CD4-positive, alpha-beta T cell treated with Interleukin-2 at 100 ng/mL for 4 hours (primary cell): Measurements from ENCODE around the gene MUC15.
"Not testable (repeated sequence)": the region's sequence is repeated elsewhere in the genome, so short reads cannot be mapped to it uniquely, and the experiment has no call there.

Experiments used
- DNase-seq: peaks from one replicate; pipeline ENCODE4 v3.0.0-alpha.2; 2020; ENCODE audit warnings: low spot score

Gene MUC15

GRCh38 chr11:26571861-26572654 is at the start of gene MUC15:
Gene MUC15 (minus strand): TSS chr11:26572263. CDS start chr11:26567094, 5,169 bp downstream.
- DNase-seq = no peak

GRCh38 chr11:26621132-26621531 is 49.1 kb upstream of the MUC15 start:
- DNase-seq = no peak

GRCh38 chr11:26620282-26621045 is 48.4 kb upstream of the MUC15 start:
- DNase-seq = no peak

GRCh38 chr11:26618441-26618840 is 46.4 kb upstream of the MUC15 start:
- DNase-seq = no peak

- DNase-seq = no peak
These were observed 41.7 kb upstream of the MUC15 start for GRCh38 chr11:26613759-26614158.

- no peak for DNase-seq
These were observed 36.6 kb upstream of the MUC15 start for GRCh38 chr11:26608507-26609146.

- no peak for DNase-seq
These were observed 35.9 kb upstream of the MUC15 start for GRCh38 chr11:26607725-26608506.

- DNase-seq = no peak
These were observed 27.9 kb upstream of the MUC15 start for GRCh38 chr11:26599876-26600434.

GRCh38 chr11:26599425-26599824 is 27.4 kb upstream of the MUC15 start:
- DNase-seq = no peak

- no peak for DNase-seq
These were observed 25.8 kb upstream of the MUC15 start for GRCh38 chr11:26597899-26598298.

GRCh38 chr11:26597049-26597689 is 25.1 kb upstream of the MUC15 start:
- DNase-seq = not testable (repeated sequence)

- not testable (repeated sequence) for DNase-seq
These were observed 23.3 kb upstream of the MUC15 start for GRCh38 chr11:26595207-26595865.

GRCh38 chr11:26593691-26594090 is 21.6 kb upstream of the MUC15 start:
- DNase-seq = no peak

GRCh38 chr11:26587073-26587472 is 15.0 kb upstream of the MUC15 start:
- no peak for DNase-seq

- DNase-seq = no peak
These were observed 12.8 kb upstream of the MUC15 start for GRCh38 chr11:26584818-26585217.

- no peak for DNase-seq
These were observed 11.5 kb upstream of the MUC15 start for GRCh38 chr11:26583550-26583949.

- no peak for DNase-seq
These were observed 8.9 kb upstream of the MUC15 start for GRCh38 chr11:26580929-26581328.

GRCh38 chr11:26579683-26580082 is 7.6 kb upstream of the MUC15 start:
- DNase-seq = no peak

- DNase-seq = no peak
These were observed 7.1 kb upstream of the MUC15 start for GRCh38 chr11:26578998-26579661.

GRCh38 chr11:26575946-26576345 is 3.9 kb upstream of the MUC15 start:
- no peak for DNase-seq
